MM.1S (cell line): ENCODE measurements around the gene RASAL1.

Experiments used
- EZH2 ChIP-seq: fragments of 300-600 bp; sonication (generic); optimal IDR thresholded peaks from 2 replicates; pipeline ENCODE3; 2017; ENCODE audit warnings: low read depth, mild to moderate bottlenecking, antibody characterized with exemption, low read length, mixed read lengths
- EZH2phosphoT487 ChIP-seq: fragments of 300-600 bp; sonication (generic); IDR thresholded peaks from 2 replicates; pipeline ENCODE4 v1.6.1; 2018; ENCODE audit warnings: antibody characterized with exemption, low read length

DNA sequence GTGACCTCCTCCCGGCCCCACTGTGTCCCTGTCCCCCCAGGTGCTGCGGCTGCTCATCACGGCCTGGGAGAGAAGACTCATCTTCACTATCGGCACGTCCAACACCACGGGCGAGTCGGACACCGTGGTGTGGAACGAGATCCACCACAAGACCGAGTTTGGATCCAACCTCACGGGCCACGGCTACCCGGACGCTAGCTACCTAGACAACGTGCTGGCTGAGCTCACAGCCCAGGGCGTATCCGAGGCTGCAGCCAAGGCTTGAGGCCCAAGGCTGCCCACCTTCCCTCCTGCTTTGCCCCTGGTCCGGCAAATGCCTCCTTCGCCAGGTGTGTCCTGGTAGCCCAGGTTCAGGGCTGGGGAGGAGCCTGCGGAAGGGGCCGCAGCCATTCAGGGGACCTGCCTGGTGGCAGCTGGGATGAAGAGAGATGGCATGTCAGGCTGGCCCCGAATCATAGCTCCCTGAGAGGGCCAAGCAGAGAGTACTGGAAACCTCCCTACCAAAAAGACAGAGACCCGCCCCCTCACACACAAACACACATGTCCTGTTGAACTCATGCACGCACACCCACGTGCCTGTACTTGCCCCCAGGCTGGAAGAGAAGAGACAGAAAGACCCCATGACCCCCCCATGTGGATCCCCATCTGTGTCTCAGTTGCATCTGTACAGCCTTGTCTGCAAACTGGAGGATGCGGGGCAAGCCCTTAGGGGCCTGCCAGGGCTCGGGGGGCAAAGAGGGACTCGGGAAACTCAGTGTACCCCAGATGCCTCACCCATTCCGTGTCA, 38.7 kb downstream of the RASAL1 start:
- TF ChIP-seq EZH2phosphoT487 (no peak), EZH2 (no peak)
